ENCODE measurements around the gene LRMDA. TPM values are rescaled to one million over a fixed set of nuclear protein-coding genes. Genes with fewer than 3 reads are reported as not detected.

LRMDA gene
- total and polyA plus RNA-seq, 2 of the 13 experiments (the other 11 are each of a cell fraction or from before 2014, with no cell fraction given): 13.4 to 22.0 TPM

- H3K4me1 ChIP-seq (ENCODE audit: insufficient read depth, low read length): peaks cover 25% of the 10 kb centered on the region
- intact Hi-C loops (cut with micrococcal nuclease; ENCODE audit: unreplicated experiment) (no loop called here), in situ Hi-C loops (cut with HindIII; ENCODE audit: extremely low pct_ligation_motif_present, low pct_unique_long_range_greater_than_20kb) (no loop called here)
- BruUV-seq (replicated peaks): no TSS peak
- H3K4me3 ChIP-seq (replicated peaks in 1 of 3; ENCODE audit: insufficient read depth in 1 of 3, low read depth in 2 of 3, low read length in 3 of 3): no peak overlapping the region
- ChIA-PET POLR2A (no interaction called here), CTCF (ENCODE audit: low intra/inter-chr PET ratio, low total read pairs) (no interaction called here)
- DNase-seq (ENCODE audit: low spot score) (no peak), FAIRE-seq (peak; percentile 63), ATAC-seq (peak; percentile 74)
- H3K27ac ChIP-seq (ENCODE audit: extremely low read length, insufficient read depth, low read length): peak overlapping the region; percentile 53
- H3K4me2 ChIP-seq (ENCODE audit: low read depth, low read length): peak overlapping the region; percentile 64
- no peak overlapping the region for H3K9ac ChIP-seq (ENCODE audit: insufficient read depth, low read depth, low read length)
- no peaks in the 10 kb centered on the region for H3K79me2 ChIP-seq (ENCODE audit: insufficient read depth, low read length)
- no peaks in the 10 kb centered on the region for H3K36me3 ChIP-seq (replicated peaks in 1 of 2; ENCODE audit: control insufficient read depth in 1 of 2, insufficient read depth in 2 of 2, low read length in 2 of 2)
- no peaks in the 10 kb centered on the region for H3K9me3 ChIP-seq (ENCODE audit: low read length)
- no peak overlapping the region for H2AFZ ChIP-seq (ENCODE audit: low read length)
- WGBS (ENCODE audit: low lambda C conversion rate): 90% methylated on average over 4 of the region's 4 CpGs
- H3K27me3 ChIP-seq (ENCODE audit: control insufficient read depth in 1 of 2, insufficient read depth in 2 of 2, low read length in 2 of 2): no peaks in the 10 kb centered on the region
- H4K20me1 ChIP-seq (ENCODE audit: insufficient read depth, low read length): no peaks in the 10 kb centered on the region
- TF ChIP-seq ZNF513 (CRISPR knock-in tag; conservative IDR thresholded peaks at IDR 0.05) (no peak), NFIC (IDR thresholded peaks at IDR 0.05; ENCODE audit: low read length) (no peak), ZFY (CRISPR knock-in tag; IDR thresholded peaks at IDR 0.05) (no peak), KIAA2018 (CRISPR knock-in tag; IDR thresholded peaks at IDR 0.05; ENCODE audit: borderline replicate concordance) (no peak), ZNF446 (CRISPR knock-in tag; IDR thresholded peaks at IDR 0.05) (no peak), FUBP1 (CRISPR knock-in tag; IDR thresholded peaks at IDR 0.05; ENCODE audit: borderline replicate concordance) (no peak), ZNF552 (CRISPR knock-in tag; IDR thresholded peaks at IDR 0.05; ENCODE audit: borderline replicate concordance) (no peak), SNAI1 (CRISPR knock-in tag; IDR thresholded peaks at IDR 0.05; ENCODE audit: borderline replicate concordance) (no peak)
These were observed 767.0 kb downstream of the LRMDA start for GRCh38 chr10:76198287-76199035.

Measured in HepG2 (cell line).